Trophoblast cell (in vitro differentiated cells and primary cell): ENCODE data around the gene CRISPLD2.

Experiments used
- DNase-seq, 2 donors: peaks; one replicate each; pipeline ENCODE4 v3.0.0-alpha.2; 2016
- H2AFZ ChIP-seq: 2 replicates; pipeline ENCODE4 v1.6.1; 2013; ENCODE audit warnings: low read length, moderate library complexity, mild to moderate bottlenecking; ENCODE audit not compliant: insufficient read depth, poor library complexity
- H2AK5ac ChIP-seq: 2 replicates; pipeline ENCODE4 v1.6.1; 2013; ENCODE audit warnings: mild to moderate bottlenecking, low read length
- H2BK120ac ChIP-seq: 2 replicates; pipeline ENCODE4 v1.6.1; 2013; ENCODE audit warnings: low read length, mild to moderate bottlenecking, moderate library complexity; ENCODE audit not compliant: insufficient read depth, poor library complexity
- H2BK12ac ChIP-seq: 2 replicates; pipeline ENCODE4 v1.6.1; 2013; ENCODE audit warnings: mild to moderate bottlenecking, low read length, moderate library complexity
- H2BK5ac ChIP-seq: 2 replicates; pipeline ENCODE4 v1.6.1; 2013; ENCODE audit warnings: low read length, low read depth, moderate library complexity, mild to moderate bottlenecking; ENCODE audit not compliant: poor library complexity
- H3K14ac ChIP-seq: 2 replicates; pipeline ENCODE4 v1.6.1; 2013; ENCODE audit warnings: mild to moderate bottlenecking, low read length
- H3K18ac ChIP-seq: 2 replicates; pipeline ENCODE4 v1.6.1; 2013; ENCODE audit warnings: mild to moderate bottlenecking, low read length
- H3K23ac ChIP-seq: 2 replicates; pipeline ENCODE4 v1.6.1; 2013; ENCODE audit warnings: low read length
- H3K27ac ChIP-seq: 2 replicates; pipeline ENCODE4 v1.5.1; 2013; ENCODE audit warnings: low read depth, mild to moderate bottlenecking, inconsistent platforms, low read length, moderate library complexity
- H3K27me3 ChIP-seq: 2 replicates; pipeline ENCODE4 v1.6.1; 2013; ENCODE audit warnings: inconsistent platforms, mild to moderate bottlenecking, low read length, moderate library complexity; ENCODE audit not compliant: insufficient read depth
- H3K36me3 ChIP-seq, 2 experiments: 1 replicate in 1 of 2; 2 replicates in 1 of 2; pipeline ENCODE4 v1.6.1; 2013; ENCODE audit warnings: low read length in 2 of 2, mild to moderate bottlenecking in 2 of 2, moderate library complexity in 1 of 2; ENCODE audit not compliant: insufficient read depth in 2 of 2, control insufficient read depth in 1 of 2
- H3K4ac ChIP-seq: 2 replicates; pipeline ENCODE4 v1.6.1; 2013; ENCODE audit warnings: low read depth, mild to moderate bottlenecking, low read length, moderate library complexity
- H3K4me1 ChIP-seq, 2 experiments: 1 replicate in 1 of 2; 2 replicates in 1 of 2; pipeline ENCODE4 v1.6.1; 2013; ENCODE audit warnings: low read length in 2 of 2, mild to moderate bottlenecking in 2 of 2, moderate library complexity in 1 of 2; ENCODE audit not compliant: insufficient read depth in 2 of 2, control insufficient read depth in 1 of 2
- H3K4me2 ChIP-seq: 2 replicates; pipeline ENCODE4 v1.6.1; 2013; ENCODE audit warnings: inconsistent platforms, mild to moderate bottlenecking, low read length, moderate library complexity
- H3K4me3 ChIP-seq: 2 replicates; pipeline ENCODE4 v1.5.1; 2013; ENCODE audit warnings: mild to moderate bottlenecking, low read depth, low read length, inconsistent platforms
- H3K79me1 ChIP-seq: one replicate; pipeline ENCODE4 v1.6.1; 2013; ENCODE audit warnings: low read length
- H3K79me2 ChIP-seq: 2 replicates; pipeline ENCODE4 v1.6.1; 2013; ENCODE audit warnings: low read length, mild to moderate bottlenecking; ENCODE audit not compliant: control insufficient read depth, insufficient read depth, poor library complexity
- H3K9ac ChIP-seq: 2 replicates; pipeline ENCODE4 v1.6.1; 2013; ENCODE audit warnings: mild to moderate bottlenecking, low read length
- H3K9me3 ChIP-seq: 2 replicates; pipeline ENCODE4 v1.6.1; 2013; ENCODE audit warnings: low read depth, mild to moderate bottlenecking, control low read depth, inconsistent platforms, low read length; ENCODE audit not compliant: insufficient read depth
- H4K12ac ChIP-seq: 2 replicates; pipeline ENCODE4 v1.6.1; 2013; ENCODE audit warnings: low read depth, mild to moderate bottlenecking, low read length, moderate library complexity
- H4K8ac ChIP-seq: 2 replicates; pipeline ENCODE4 v1.6.1; 2013; ENCODE audit warnings: low read depth, mild to moderate bottlenecking, low read length, moderate library complexity
- H4K91ac ChIP-seq: one replicate; pipeline ENCODE4 v1.6.1; 2013; ENCODE audit warnings: low read depth, mild to moderate bottlenecking, low read length, moderate library complexity
- WGBS: extraction: QIAGEN DNeasy Blood & Tissue Kit; methylation state at CpG from one replicate; pipeline ENCODE4 v1.1.7; 2013; ENCODE audit warnings: missing lambda C conversion rate; ENCODE audit not compliant: insufficient read length, insufficient coverage; ENCODE audit errors: extremely low coverage; 5-methylcytosine and 5-hydroxymethylcytosine counted together

CRISPLD2 gene

DNA sequence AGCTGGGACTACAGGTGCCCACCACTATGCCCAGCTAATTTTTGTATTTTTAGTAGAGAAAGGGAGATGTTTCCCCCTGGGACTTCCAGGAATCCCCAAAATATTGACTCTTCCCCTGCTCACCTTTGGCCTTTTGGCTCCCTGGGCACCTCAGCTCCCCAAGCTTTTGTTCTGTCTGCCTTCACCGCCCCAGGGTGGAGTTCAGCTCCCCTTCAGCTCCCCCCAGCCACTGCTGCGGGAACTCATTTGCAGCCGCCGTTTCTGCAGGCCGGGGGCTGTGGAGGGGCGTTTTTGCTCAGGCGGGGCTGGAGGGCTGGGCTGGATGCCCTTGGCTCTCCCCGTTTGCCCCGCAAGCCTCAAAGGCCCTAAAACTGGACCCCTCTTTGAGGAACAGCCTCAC lies 47.9 kb downstream of the CRISPLD2 start:
- no peak overlapping the region for H2AFZ ChIP-seq
- H3K4me3 ChIP-seq, result no peak overlapping the region
- H3K79me2 ChIP-seq, result no peaks in the 10 kb centered on the region
- no peak overlapping the region for H2BK120ac ChIP-seq
- no peak overlapping the region for H2BK5ac ChIP-seq
- no peaks in the 10 kb centered on the region for H3K79me1 ChIP-seq
- H4K12ac ChIP-seq, result no peak overlapping the region
- H3K9ac ChIP-seq, result no peak overlapping the region
- H4K8ac ChIP-seq, result no peak overlapping the region
- no peak overlapping the region for H3K4me2 ChIP-seq
- no peak overlapping the region for H2AK5ac ChIP-seq
- no peak overlapping the region for H3K4ac ChIP-seq
- H3K14ac ChIP-seq, result no peak overlapping the region
- no peak overlapping the region for H3K18ac ChIP-seq
- no CpG with 5 or more reads among the region's 9 CpGs for WGBS
- no peak for DNase-seq
- no peak overlapping the region for H2BK12ac ChIP-seq
- no peaks in the 10 kb centered on the region for H3K4me1 ChIP-seq
- H3K27ac ChIP-seq, result no peak overlapping the region
- no peaks in the 10 kb centered on the region for H3K27me3 ChIP-seq
- no peak overlapping the region for H3K23ac ChIP-seq
- no peak overlapping the region for H4K91ac ChIP-seq
- peaks cover 70 to 78% of the 10 kb centered on the region in 2 experiments for H3K36me3 ChIP-seq
- peaks cover 4% of the 10 kb centered on the region for H3K9me3 ChIP-seq

GRCh38 chr16:84868328-84868727 lies 48.5 kb downstream of the CRISPLD2 start:
- Histone ChIP-seq H3K9me3 (peaks cover 4% of the 10 kb centered on the region), H3K18ac (no peak overlapping the region), H3K79me1 (no peaks in the 10 kb centered on the region), H2AFZ (no peak overlapping the region), H3K4me1 (no peaks in the 10 kb centered on the region), H2AK5ac (no peak overlapping the region), H3K27ac (no peak overlapping the region), H3K4ac (no peak overlapping the region), H3K27me3 (no peaks in the 10 kb centered on the region), H2BK5ac (no peak overlapping the region), H3K36me3 (peaks cover 73 to 78% of the 10 kb centered on the region in 2 experiments), H3K4me2 (no peak overlapping the region), H3K4me3 (no peak overlapping the region), H2BK120ac (no peak overlapping the region), H4K91ac (no peak overlapping the region), H3K79me2 (no peaks in the 10 kb centered on the region), H2BK12ac (no peak overlapping the region), H4K8ac (no peak overlapping the region), H3K9ac (no peak overlapping the region), H3K14ac (no peak overlapping the region), H3K23ac (no peak overlapping the region), H4K12ac (no peak overlapping the region)
- no CpG with 5 or more reads among the region's 9 CpGs for WGBS
- DNase-seq, result no peak

- Histone ChIP-seq H4K91ac (no peak overlapping the region), H3K18ac (no peak overlapping the region), H2BK120ac (no peak overlapping the region), H3K4me2 (no peak overlapping the region), H2AFZ (no peak overlapping the region), H3K36me3 (peaks cover 68 to 76% of the 10 kb centered on the region in 2 experiments), H3K79me1 (no peaks in the 10 kb centered on the region), H3K23ac (no peak overlapping the region), H3K9me3 (peaks cover 4% of the 10 kb centered on the region), H3K4me3 (no peak overlapping the region), H3K9ac (no peak overlapping the region), H3K4ac (no peak overlapping the region), H2BK12ac (no peak overlapping the region), H3K14ac (no peak overlapping the region), H4K8ac (no peak overlapping the region), H4K12ac (no peak overlapping the region), H3K79me2 (no peaks in the 10 kb centered on the region), H3K27me3 (no peaks in the 10 kb centered on the region), H2AK5ac (no peak overlapping the region), H2BK5ac (no peak overlapping the region), H3K4me1 (no peaks in the 10 kb centered on the region), H3K27ac (no peak overlapping the region)
- no CpG with 5 or more reads among the region's 17 CpGs for WGBS
- DNase-seq, result no peak
Measured at GRCh38 chr16:84868829-84869472, 49.2 kb downstream of the CRISPLD2 start.

DNA sequence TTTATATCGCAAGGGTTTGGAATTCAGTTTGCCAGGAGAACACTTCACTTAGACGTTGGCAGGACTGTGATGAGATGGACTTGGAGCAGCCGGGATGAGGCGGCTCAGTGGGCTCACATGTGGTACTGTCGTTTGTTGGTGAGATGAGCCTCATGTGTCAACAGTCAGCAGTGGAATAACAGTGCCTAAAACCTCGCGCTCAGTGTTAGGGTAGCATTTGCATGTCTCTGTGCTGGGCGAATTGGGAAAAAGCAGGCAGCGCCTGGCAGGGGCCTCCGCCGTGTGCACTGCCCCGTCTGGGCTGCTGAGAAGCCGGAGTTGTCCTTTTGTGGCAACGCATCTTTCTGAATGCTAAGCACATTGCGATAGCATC lies 49.7 kb downstream of the CRISPLD2 start:
- Histone ChIP-seq H2BK5ac (no peak overlapping the region), H3K14ac (no peak overlapping the region), H3K23ac (no peak overlapping the region), H3K36me3 (peaks cover 66 to 79% of the 10 kb centered on the region in 2 experiments), H3K79me1 (no peaks in the 10 kb centered on the region), H3K4ac (no peak overlapping the region), H4K12ac (no peak overlapping the region), H3K4me1 (no peaks in the 10 kb centered on the region), H3K27me3 (no peaks in the 10 kb centered on the region), H2AFZ (no peak overlapping the region), H3K9ac (no peak overlapping the region), H3K27ac (no peak overlapping the region), H3K79me2 (no peaks in the 10 kb centered on the region), H3K18ac (no peak overlapping the region), H2BK12ac (no peak overlapping the region), H4K8ac (no peak overlapping the region), H3K4me2 (no peak overlapping the region), H2BK120ac (no peak overlapping the region), H3K4me3 (no peak overlapping the region), H4K91ac (no peak overlapping the region), H2AK5ac (no peak overlapping the region), H3K9me3 (peaks cover 4% of the 10 kb centered on the region)
- no peak for DNase-seq
- no CpG with 5 or more reads among the region's 15 CpGs for WGBS
